Skeletal muscle tissue (tissue), 4 donors: ENCODE results near the gene HLA-DPB1. TPM values are rescaled to one million over a fixed set of nuclear protein-coding genes. Genes with fewer than 3 reads are reported as not detected.
A peak's percentile ranks its signal among the peaks of the same experiment; 100 is the strongest.

ENCODE experiments used
- H3K27ac ChIP-seq: one replicate; pipeline ENCODE4 v1.7.0; 2013; ENCODE audit warnings: mild to moderate bottlenecking, low read depth, low read length, inconsistent platforms
- H3K27me3 ChIP-seq, 3 donors: one replicate each; pipeline ENCODE4 v1.7.0; 2013; ENCODE audit warnings: low read length in 3 of 3; ENCODE audit not compliant: control insufficient read depth in 3 of 3, insufficient read depth in 3 of 3
- H3K36me3 ChIP-seq, 3 donors: one replicate each; pipeline ENCODE4 v1.7.0; 2013; ENCODE audit warnings: low read length in 3 of 3; ENCODE audit not compliant: control insufficient read depth in 3 of 3, insufficient read depth in 3 of 3
- H3K4me1 ChIP-seq, 3 donors: one replicate each; pipeline ENCODE4 v1.7.0; 2013; ENCODE audit warnings: low read length in 3 of 3, mild to moderate bottlenecking in 3 of 3; ENCODE audit not compliant: control insufficient read depth in 3 of 3, insufficient read depth in 3 of 3
- H3K4me3 ChIP-seq, 3 donors: one replicate each; pipeline ENCODE4 v1.7.0; 2013; ENCODE audit warnings: low read length in 3 of 3
- H3K9ac ChIP-seq, 3 donors: one replicate each; pipeline ENCODE4 v1.7.0; 2013; ENCODE audit warnings: low read length in 3 of 3, mild to moderate bottlenecking in 3 of 3, moderate library complexity in 2 of 3, low read depth in 1 of 3
- H3K9me3 ChIP-seq, 3 donors: one replicate each; pipeline ENCODE4 v1.7.0; 2013; ENCODE audit warnings: low read length in 3 of 3; ENCODE audit not compliant: control insufficient read depth in 3 of 3
- total RNA-seq: library from RNA; depleted of rRNA; stranded (reverse); fragments of >200 nt; gene quantifications from one replicate; pipeline ENCODE4 v1.2.3, GENCODE V29; 2014
- donor health status: Osteomylitis.

The HLA-DPB1 gene
- total RNA-seq, 1 donor from 2014 or later: 9.9 TPM

DNA sequence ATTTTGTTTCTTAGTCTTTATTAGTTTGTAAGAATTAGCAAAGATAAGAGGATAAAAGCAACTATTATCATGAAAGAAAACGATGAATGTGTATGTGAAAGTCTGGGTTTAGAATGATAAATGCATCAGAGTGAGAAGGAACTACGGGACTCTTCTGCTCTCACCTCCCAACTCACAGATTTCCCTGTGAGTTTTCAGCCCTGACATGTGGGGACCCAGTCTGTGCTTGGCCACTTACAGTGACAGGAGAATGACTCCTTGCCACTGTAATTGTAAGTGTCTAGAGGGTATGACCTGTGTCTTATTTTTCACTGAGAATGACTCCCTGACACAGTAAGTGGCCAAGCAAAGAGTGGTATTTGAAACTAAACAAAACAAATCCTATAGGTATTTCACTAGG lies 4.9 kb upstream of the HLA-DPB1 start:
- no peak overlapping the region for H3K9ac ChIP-seq
- peaks cover 0 to 5% (median 0%) of the 10 kb centered on the region in 3 donors for H3K4me1 ChIP-seq
- H3K4me3 ChIP-seq: no peak overlapping the region
- H3K36me3 ChIP-seq: peaks cover 0 to 5% (median 4%) of the 10 kb centered on the region in 3 donors
- H3K27ac ChIP-seq: no peak overlapping the region
- H3K9me3 ChIP-seq: no peaks in the 10 kb centered on the region
- peaks cover 0 to 4% (median 0%) of the 10 kb centered on the region in 3 donors for H3K27me3 ChIP-seq

DNA sequence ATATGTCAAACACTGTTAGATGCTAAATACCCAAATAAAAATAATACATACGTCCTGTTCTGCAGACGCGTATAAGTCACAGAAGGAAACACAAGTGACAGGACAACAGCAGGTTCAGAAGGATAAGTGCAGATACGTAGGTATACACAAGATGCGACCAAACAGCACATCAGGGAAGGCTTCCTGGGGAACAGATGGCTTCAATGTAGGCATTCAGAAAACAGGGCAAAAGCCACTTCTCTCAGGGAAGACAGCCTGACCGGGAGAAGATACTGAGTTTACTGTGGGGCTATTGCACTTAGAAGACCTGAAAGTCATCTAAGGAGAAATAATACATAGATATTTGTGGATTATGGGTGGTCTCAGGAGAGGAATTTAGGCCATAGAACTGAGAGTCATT lies 4.2 kb upstream of the HLA-DPB1 start:
- no peak overlapping the region for H3K27ac ChIP-seq
- H3K9me3 ChIP-seq: no peaks in the 10 kb centered on the region
- peak overlapping the region in 1 of 3 donors; percentile 63 for H3K9ac ChIP-seq
- H3K36me3 ChIP-seq: peaks cover 0 to 5% (median 4%) of the 10 kb centered on the region in 3 donors
- peaks cover 0 to 5% (median 0%) of the 10 kb centered on the region in 3 donors for H3K4me1 ChIP-seq
- peak overlapping the region in 1 of 3 donors; percentile 45 for H3K4me3 ChIP-seq
- H3K27me3 ChIP-seq: peaks cover 0 to 4% (median 3%) of the 10 kb centered on the region in 3 donors

DNA sequence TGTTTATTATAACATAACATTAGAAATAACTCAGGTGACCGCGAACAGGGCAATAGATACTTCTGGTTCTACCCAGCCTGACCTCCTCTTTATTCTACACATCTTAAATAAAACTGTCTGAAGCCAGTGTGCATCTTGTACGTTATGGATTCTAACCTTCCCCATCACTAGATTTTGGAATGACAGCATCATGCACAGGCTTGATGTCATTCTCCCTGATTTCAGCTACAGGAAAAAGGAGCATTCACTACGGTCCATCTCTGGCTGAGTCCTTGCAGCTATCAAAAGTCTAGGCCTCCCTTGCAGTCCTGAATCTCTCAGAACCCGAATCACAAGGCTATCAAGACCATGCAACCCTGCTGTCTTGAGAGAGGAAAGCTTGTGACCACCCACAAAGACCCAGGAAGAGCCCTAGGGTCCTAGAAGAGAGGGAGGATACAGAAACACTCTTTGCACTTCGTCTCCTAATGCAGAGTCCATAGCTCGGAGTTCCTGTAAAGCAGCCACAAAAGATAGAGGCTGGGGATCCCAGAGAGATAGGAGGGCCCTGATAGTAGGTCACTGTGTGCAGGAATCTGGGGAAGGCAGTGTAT lies 3.2 kb upstream of the HLA-DPB1 start:
- peaks cover 0 to 7% (median under 1%) of the 10 kb centered on the region in 3 donors for H3K4me1 ChIP-seq
- peak overlapping the region in 2 of 3 donors; percentile 34 to 51 for H3K9ac ChIP-seq
- H3K27ac ChIP-seq: no peak overlapping the region
- peak overlapping the region in 2 of 3 donors; percentile 53 to 62 for H3K4me3 ChIP-seq
- H3K9me3 ChIP-seq: no peaks in the 10 kb centered on the region
- H3K27me3 ChIP-seq: peaks cover under 1 to 5% (median 5%) of the 10 kb centered on the region in 3 donors
- peaks cover 0 to 5% (median 4%) of the 10 kb centered on the region in 3 donors for H3K36me3 ChIP-seq

DNA sequence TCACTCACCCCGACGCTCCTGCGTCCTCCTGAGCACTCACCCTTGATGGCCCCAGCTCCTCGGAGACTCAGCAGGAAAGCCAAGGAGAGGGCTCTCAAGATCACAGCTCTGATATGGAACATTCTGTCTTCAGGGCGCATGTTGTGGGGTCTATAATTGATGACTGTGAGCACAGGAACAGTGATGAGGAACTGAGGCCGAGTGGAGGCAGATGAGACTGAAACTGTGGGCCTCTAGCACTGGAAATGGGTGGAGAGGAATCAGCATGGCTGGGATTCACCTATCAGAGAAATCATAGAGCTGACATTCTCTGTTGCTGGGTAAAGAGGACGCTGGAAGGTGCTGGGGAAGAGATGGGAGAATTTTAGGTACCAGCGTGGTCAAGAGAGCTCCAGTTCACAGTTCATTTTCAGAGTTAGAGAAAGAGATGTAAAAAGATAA lies 2.3 kb upstream of the HLA-DPB1 start, which contains the start of gene HLA-DPA1:
TSS of gene HLA-DPA1 (minus strand) at position 219 of the 441 bp plus-strand sequence.
- peaks cover 0 to 12% (median 2%) of the 10 kb centered on the region in 3 donors for H3K4me1 ChIP-seq
- peak within 1 kb of the TSS; percentile 23 for H3K27ac ChIP-seq
- peak within 1 kb of the TSS; percentile 30 to 51 (median 34) for H3K9ac ChIP-seq
- peaks cover 7 to 12% (median 11%) of the 10 kb centered on the region in 3 donors for H3K27me3 ChIP-seq
- peak within 1 kb of the TSS; percentile 58 to 62 (median 60) for H3K4me3 ChIP-seq
- H3K9me3 ChIP-seq: no peaks in the 10 kb centered on the region
- peaks cover 0 to 4% (median 3%) of the 10 kb centered on the region in 3 donors for H3K36me3 ChIP-seq

DNA sequence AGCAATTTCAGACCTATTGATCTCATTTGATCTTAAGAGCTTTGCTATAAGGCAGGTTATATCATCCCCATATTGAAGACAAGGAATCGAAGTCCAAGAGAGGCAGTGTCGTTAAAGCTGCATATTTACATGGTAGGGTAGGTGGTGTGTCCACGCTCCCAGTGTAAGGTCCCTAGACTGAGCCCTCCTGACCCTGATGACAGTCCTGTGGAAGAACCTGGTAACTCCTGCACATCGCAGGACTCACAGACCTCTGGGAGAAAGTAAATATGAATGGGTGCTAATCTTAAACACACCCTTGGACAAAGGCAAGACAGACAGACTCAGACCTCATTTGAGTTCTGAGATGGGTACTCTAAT lies 602 bp upstream of the HLA-DPB1 start:
- peaks cover 2 to 12% (median 7%) of the 10 kb centered on the region in 3 donors for H3K4me1 ChIP-seq
- H3K9me3 ChIP-seq: no peaks in the 10 kb centered on the region
- no peak overlapping the region for H3K9ac ChIP-seq
- peak overlapping the region; percentile 55 for H3K27ac ChIP-seq
- H3K36me3 ChIP-seq: no peaks in the 10 kb centered on the region
- peaks cover 13 to 18% (median 15%) of the 10 kb centered on the region in 3 donors for H3K27me3 ChIP-seq
- no peak overlapping the region for H3K4me3 ChIP-seq

DNA sequence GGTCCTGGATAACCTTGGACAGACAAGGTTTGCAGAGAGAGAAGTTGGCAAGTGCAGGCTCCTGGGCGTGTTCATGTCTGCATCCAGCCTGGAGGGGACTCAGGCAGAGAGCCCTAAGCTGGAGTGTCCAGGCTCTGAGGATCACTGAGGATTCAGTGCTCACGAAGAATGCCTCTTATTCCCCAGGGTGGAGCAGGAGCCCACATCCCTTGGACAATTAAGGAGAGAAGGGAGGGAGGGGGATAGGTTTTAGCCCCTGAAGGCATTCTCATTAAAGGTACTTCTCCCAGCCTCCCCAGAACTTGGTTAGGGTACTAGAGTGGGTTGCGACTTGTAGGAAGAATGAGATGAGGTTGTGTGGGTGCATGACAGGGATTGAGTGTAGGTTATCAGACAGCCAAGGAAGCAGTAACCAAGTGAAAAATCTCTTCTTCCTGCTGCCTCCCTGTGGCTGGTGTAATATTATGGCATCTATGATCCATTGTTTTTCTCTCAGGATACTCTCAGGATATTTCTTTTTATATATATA lies 680 bp downstream of the HLA-DPB1 start:
- Histone ChIP-seq H3K27ac (peak overlapping the region; percentile 80), H3K9me3 (no peaks in the 10 kb centered on the region), H3K27me3 (peaks cover 15 to 24% (median 18%) of the 10 kb centered on the region in 3 donors), H3K36me3 (no peaks in the 10 kb centered on the region), H3K4me1 (peaks cover 10 to 14% (median 12%) of the 10 kb centered on the region in 3 donors), H3K9ac (peak overlapping the region in 2 of 3 donors; percentile 50 to 66), H3K4me3 (peak overlapping the region; percentile 53 to 67 (median 65))

DNA sequence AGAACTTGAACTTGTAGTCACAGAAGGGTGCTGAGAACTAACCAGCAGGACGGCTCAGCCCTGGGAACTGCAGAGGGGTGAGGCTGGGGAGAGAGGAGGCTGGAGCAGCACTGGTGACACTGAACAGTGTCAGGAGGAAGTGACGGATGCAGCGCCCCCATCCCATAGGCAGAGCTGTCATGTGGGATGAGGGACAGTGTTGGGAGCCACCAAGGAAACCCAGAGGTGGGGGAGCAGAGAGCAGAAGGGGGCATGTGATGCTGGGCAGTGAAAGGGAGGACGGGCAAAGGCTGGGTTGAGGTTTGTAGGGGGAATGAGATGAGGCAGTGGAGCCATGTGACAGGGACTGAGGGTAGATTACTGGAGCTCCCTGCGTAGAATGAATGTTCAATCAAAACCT lies 2.1 kb downstream of the HLA-DPB1 start:
- peaks cover 12 to 15% (median 15%) of the 10 kb centered on the region in 3 donors for H3K4me1 ChIP-seq
- no peaks in the 10 kb centered on the region for H3K36me3 ChIP-seq
- H3K9ac ChIP-seq: peak overlapping the region in 1 of 3 donors; percentile 6
- H3K9me3 ChIP-seq: no peaks in the 10 kb centered on the region
- no peak overlapping the region for H3K27ac ChIP-seq
- H3K4me3 ChIP-seq: peak overlapping the region in 1 of 3 donors; percentile 31
- H3K27me3 ChIP-seq: peaks cover 15 to 24% (median 18%) of the 10 kb centered on the region in 3 donors

DNA sequence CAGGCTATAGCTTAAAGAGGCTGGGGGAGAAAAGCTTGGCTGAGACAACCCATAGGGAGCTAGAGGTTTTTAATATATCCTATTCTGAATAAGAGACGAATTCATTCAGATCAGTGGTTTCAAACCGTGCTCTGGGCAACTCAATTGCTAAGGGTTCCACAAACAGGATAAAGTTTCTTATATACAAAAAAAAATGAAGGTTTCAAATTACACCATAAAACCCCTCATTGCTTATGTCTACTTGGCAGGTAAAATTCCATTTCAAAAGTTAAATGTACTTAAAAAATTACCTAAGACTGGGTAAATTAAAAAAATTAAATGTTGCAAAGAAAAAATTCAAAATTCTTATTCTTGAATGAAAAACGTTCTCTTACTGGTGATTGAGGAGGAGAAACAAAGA lies 2.7 kb downstream of the HLA-DPB1 start:
- no peaks in the 10 kb centered on the region for H3K9me3 ChIP-seq
- H3K27ac ChIP-seq: no peak overlapping the region
- H3K27me3 ChIP-seq: peaks cover 15 to 24% (median 18%) of the 10 kb centered on the region in 3 donors
- H3K9ac ChIP-seq: no peak overlapping the region
- no peak overlapping the region for H3K4me3 ChIP-seq
- peaks cover 12 to 15% (median 15%) of the 10 kb centered on the region in 3 donors for H3K4me1 ChIP-seq
- no peaks in the 10 kb centered on the region for H3K36me3 ChIP-seq

DNA sequence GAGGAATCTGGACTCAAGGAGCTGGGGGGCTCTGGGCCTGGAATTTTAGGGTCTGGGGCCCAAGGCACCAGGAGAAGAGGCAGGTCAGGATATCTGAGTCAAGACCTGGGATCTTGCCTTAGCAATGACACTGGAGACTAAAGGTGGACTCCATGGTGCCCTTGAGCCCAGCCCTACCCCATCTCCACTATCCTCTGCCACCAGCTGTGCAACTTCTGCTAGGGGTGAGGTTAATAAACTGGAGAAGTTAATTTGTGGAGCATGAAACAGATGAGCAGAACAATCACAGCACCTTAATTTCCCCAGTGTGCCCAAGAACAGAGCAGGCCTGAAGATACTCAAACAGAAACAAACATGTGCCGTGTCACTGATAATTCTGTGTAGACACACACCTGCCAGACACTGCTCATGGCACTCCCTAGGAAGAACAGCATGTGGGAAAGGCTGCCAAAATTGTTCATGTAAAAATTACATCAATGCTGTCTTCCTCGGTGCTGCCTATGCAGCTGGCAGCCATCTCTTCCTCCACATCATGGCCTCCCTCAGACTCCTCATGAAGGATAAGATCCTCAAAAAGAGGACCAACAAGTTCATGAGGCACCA lies 3.2 kb downstream of the HLA-DPB1 start:
- H3K9ac ChIP-seq: no peak overlapping the region
- no peak overlapping the region for H3K27ac ChIP-seq
- H3K4me3 ChIP-seq: no peak overlapping the region
- H3K36me3 ChIP-seq: no peaks in the 10 kb centered on the region
- peaks cover 15 to 24% (median 18%) of the 10 kb centered on the region in 3 donors for H3K27me3 ChIP-seq
- no peaks in the 10 kb centered on the region for H3K9me3 ChIP-seq
- peaks cover 12 to 15% (median 15%) of the 10 kb centered on the region in 3 donors for H3K4me1 ChIP-seq

DNA sequence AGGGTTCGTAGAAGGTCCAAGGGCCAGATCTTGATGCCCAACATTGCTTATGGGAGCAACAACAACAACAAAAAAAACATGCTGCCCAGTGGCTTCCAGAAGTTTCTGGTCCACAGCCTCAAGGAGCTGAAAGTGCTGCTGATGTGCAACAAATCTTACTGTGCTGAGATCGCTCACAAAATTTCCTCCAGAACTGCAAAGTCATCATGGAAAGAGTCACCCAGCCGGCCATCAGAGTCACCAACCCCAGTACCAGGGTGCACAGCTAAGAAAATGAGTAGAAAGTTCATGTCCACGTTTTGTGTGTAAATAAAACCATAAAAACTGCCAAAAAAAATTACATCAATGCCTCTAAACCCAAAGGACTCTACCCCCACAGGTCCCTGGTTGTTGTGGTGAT lies 3.8 kb downstream of the HLA-DPB1 start:
- no peak overlapping the region for H3K9ac ChIP-seq
- no peaks in the 10 kb centered on the region for H3K36me3 ChIP-seq
- peaks cover 12 to 15% (median 15%) of the 10 kb centered on the region in 3 donors for H3K4me1 ChIP-seq
- no peak overlapping the region for H3K27ac ChIP-seq
- peaks cover 15 to 24% (median 18%) of the 10 kb centered on the region in 3 donors for H3K27me3 ChIP-seq
- H3K4me3 ChIP-seq: no peak overlapping the region
- no peaks in the 10 kb centered on the region for H3K9me3 ChIP-seq
